SK-N-SH (cell line): Measurements from ENCODE around the gene AMZ1.

Source experiments
- NRF1 ChIP-seq: IDR thresholded peaks from 2 replicates; pipeline ENCODE4 v1.6.1; 2012; ENCODE audit warnings: low read depth, mild to moderate bottlenecking, low read length
- RAD21 ChIP-seq: IDR thresholded peaks from 2 replicates; pipeline ENCODE4 v1.6.1; 2012; ENCODE audit warnings: mild to moderate bottlenecking, low read length
- RCOR1 ChIP-seq: fragments of 150-350 bp; IDR thresholded peaks from 2 replicates; pipeline ENCODE4 v1.6.1; 2017; ENCODE audit warnings: antibody characterized with exemption, low read length

DNA sequence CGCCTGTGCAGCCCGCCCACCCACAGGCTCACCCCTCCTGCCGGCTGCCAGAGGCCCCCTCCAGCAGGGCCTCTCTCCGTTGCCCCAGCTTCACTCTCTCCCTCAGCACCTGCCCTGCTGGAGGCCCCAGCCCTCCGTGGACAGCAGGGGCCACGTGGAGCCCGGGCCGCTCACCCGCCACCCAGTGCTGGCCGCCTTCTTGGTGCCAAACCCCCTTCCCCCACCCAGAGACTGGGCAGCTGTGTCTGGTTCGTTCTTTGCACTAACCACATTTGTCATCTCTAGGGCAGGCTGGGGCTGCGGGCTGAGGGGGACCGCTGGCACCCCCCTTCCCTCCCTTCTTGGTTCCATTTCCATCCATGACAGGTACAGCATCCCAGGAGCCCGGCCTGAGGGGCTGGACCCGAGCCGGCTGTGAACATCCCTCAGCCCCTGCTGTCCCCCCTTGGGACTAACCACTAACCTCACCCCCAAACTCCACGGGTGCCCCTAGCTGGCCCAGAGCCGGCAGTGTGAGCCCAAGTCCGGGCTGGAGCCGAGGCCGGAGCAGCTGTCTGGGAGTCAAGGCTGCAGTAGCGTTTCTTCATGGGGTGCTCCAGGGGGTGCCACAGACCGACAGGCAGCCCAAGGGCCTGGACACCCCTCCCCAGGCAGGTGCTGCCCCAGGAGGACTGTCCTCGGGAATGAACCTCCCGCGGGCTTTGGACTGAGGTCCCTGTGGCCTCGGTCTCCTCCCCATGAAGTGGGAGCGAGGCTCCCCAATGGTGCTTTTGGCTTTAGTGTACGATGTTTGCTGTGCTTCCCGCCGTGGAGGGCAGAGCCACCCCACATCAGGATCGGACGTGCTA, 25.5 kb upstream of the AMZ1 start:
- no peak for TF ChIP-seq NRF1
- TF ChIP-seq RAD21, result no peak
- no peak for TF ChIP-seq RCOR1
